AG04450 (cell line): ENCODE results near the gene APBB2. TPM values are rescaled to one million over a fixed set of nuclear protein-coding genes. Genes with fewer than 3 reads are reported as not detected.

Experiments used
- CTCF ChIA-PET: fragments of 300-600, 350-600 bp; formaldehyde crosslinking; extraction: SDS; loops from one replicate; lab custom pipeline; 2022; ENCODE audit warnings: antibody characterized with exemption, inconsistent platforms; lab: Charles Lee
- POLR2A ChIA-PET: fragments of 350-600 bp; formaldehyde crosslinking; extraction: SDS; loops from one replicate; lab custom pipeline; 2021; ENCODE audit warnings: antibody characterized with exemption, inconsistent platforms; lab: Yijun Ruan, JAX
- DNase-seq: peaks from one replicate; pipeline ENCODE4 v3.0.0-alpha.2; 2011; ENCODE audit warnings: low read depth, low spot score
- H3K27ac ChIP-seq: one replicate; pipeline ENCODE4 v1.5.1; 2012; ENCODE audit warnings: low read depth, low read length, control low read depth
- H3K27me3 ChIP-seq: one replicate; pipeline ENCODE4 v1.6.0; 2012; ENCODE audit warnings: low read length; ENCODE audit not compliant: control insufficient read depth, insufficient read depth
- H3K4me3 ChIP-seq: 2 replicates; pipeline ENCODE4 v1.5.1; 2011; ENCODE audit warnings: mild to moderate bottlenecking, low read depth, low read length, control low read depth
- H3K9me3 ChIP-seq: 2 replicates; pipeline ENCODE4 v1.5.1; 2012; ENCODE audit warnings: low read length; ENCODE audit not compliant: control insufficient read depth, insufficient read depth
- CTCF ChIP-seq: IDR thresholded peaks from 2 replicates; pipeline ENCODE4 v1.5.1; 2011; ENCODE audit warnings: low read depth, low read length, control low read depth, inconsistent platforms
- polyA plus RNA-seq: library from polyadenylated mRNA; depleted of rRNA; stranded (reverse); fragments of >200 nt; gene quantifications from 2 replicates; pipeline ENCODE4 v1.2.3, GENCODE V29; 2011

Gene APBB2
- polyA plus RNA-seq, 1 experiment, result 52.7 TPM

- H3K27me3 ChIP-seq, result no peaks in the 10 kb centered on the region
- no peak for DNase-seq
- H3K4me3 ChIP-seq, result no peak overlapping the region
- no peak for TF ChIP-seq CTCF
- ChIA-PET CTCF (no interaction called here), POLR2A (no interaction called here)
- no peaks in the 10 kb centered on the region for H3K9me3 ChIP-seq
- H3K27ac ChIP-seq, result no peak overlapping the region
Observed at GRCh38 chr4:40871695-40872250, 342.6 kb downstream of the APBB2 start.

GRCh38 chr4:40870150-40870549 lies 344.2 kb downstream of the APBB2 start:
- no peak overlapping the region for H3K27ac ChIP-seq
- no peak overlapping the region for H3K4me3 ChIP-seq
- POLR2A ChIA-PET, result no interaction called here
- no peak for DNase-seq
- no peaks in the 10 kb centered on the region for H3K27me3 ChIP-seq
- CTCF ChIA-PET, result no interaction called here
- TF ChIP-seq CTCF, result no peak
- H3K9me3 ChIP-seq, result no peaks in the 10 kb centered on the region

DNA sequence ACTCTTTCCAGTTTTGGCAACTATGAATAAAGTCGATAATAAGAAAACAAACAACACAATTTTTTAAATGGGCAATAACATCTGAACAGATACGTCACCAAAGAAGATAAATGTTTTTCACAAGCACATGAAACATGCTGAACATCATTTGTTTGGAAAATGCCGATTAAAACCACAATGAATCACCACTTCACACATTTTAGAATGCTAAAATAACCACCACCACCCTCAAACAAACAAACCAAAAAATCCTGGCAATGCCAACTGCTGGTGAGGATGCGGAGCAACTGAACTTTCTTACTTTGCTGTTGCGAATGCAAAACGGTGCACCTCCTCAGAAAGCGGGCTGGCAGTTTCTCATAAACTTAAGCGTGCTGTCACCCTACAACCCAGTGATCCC lies 348.6 kb downstream of the APBB2 start:
- no peak for DNase-seq
- Histone ChIP-seq H3K27me3 (no peaks in the 10 kb centered on the region), H3K4me3 (no peak overlapping the region), H3K27ac (no peak overlapping the region), H3K9me3 (no peaks in the 10 kb centered on the region)
- TF ChIP-seq CTCF, result no peak
- ChIA-PET POLR2A (no interaction called here), CTCF (interaction anchor here (1.6 to 2.2 kb wide), 2 partner anchors 32 kb away, joined by 7 to 9 read pairs; no protein-coding TSS in a partner anchor)

DNA sequence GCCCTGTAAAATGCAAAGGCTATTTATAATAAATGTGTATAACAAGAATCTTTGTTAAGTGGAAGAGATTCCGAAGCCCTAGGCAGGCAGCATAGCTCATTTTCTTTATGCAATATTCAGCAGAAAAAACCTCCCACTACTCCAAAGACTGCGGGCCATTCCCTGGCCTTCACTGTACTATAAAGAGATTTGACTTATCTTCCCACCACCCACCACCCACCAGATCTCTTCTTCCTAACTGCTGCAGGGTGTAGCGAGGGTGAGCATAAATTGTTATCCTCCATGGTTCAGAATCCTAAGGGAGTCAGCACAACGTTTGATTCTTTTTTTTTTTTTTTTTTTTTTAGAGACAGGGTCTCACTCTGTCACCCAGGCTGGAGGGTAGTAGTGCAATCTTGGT lies 349.8 kb downstream of the APBB2 start:
- Histone ChIP-seq H3K27ac (no peak overlapping the region), H3K27me3 (no peaks in the 10 kb centered on the region), H3K4me3 (no peak overlapping the region), H3K9me3 (no peaks in the 10 kb centered on the region)
- ChIA-PET CTCF (interaction anchor here (0.7 to 2.2 kb wide), 3 partner anchors 24 to 129 kb away, joined by 3 to 9 read pairs (median 6); no protein-coding TSS in a partner anchor), POLR2A (interaction anchor here (0.7 kb wide), 1 partner anchor 391 kb away, joined by 10 read pairs; no protein-coding TSS in a partner anchor)
- DNase-seq, result no peak
- TF ChIP-seq CTCF, result no peak

- Histone ChIP-seq H3K27me3 (no peaks in the 10 kb centered on the region), H3K4me3 (no peak overlapping the region), H3K9me3 (no peaks in the 10 kb centered on the region), H3K27ac (no peak overlapping the region)
- no peak for TF ChIP-seq CTCF
- ChIA-PET CTCF (interaction anchor here (1.5 kb wide), 1 partner anchor 38 kb away, joined by 7 read pairs; no protein-coding TSS in a partner anchor), POLR2A (no interaction called here)
- no peak for DNase-seq
Observed at GRCh38 chr4:40858962-40859361, 355.4 kb downstream of the APBB2 start.
